Vagina (tissue), 2 donors: Measurements from ENCODE around the gene F3.

Experiments
- POLR2A ChIP-seq, 2 donors: fragments of 450-650 bp; IDR thresholded peaks; one replicate each; pipeline ENCODE4 v1.6.1; 2017; ENCODE audit warnings: antibody characterized with exemption in 2 of 2, mild to moderate bottlenecking in 2 of 2, moderate library complexity in 2 of 2
- TF ChIP-seq, protein P1 (sequence below), 3 experiments: fragments of 450-650 bp in 2 of 3; fragments of 200-600 bp in 1 of 3; sonication (generic) in 1 of 3; IDR thresholded peaks; one replicate each; pipeline ENCODE4 v1.5.1; 2017 to 2019; ENCODE audit warnings: antibody characterized with exemption in 3 of 3, mild to moderate bottlenecking in 2 of 3, moderate library complexity in 2 of 3

DNA sequence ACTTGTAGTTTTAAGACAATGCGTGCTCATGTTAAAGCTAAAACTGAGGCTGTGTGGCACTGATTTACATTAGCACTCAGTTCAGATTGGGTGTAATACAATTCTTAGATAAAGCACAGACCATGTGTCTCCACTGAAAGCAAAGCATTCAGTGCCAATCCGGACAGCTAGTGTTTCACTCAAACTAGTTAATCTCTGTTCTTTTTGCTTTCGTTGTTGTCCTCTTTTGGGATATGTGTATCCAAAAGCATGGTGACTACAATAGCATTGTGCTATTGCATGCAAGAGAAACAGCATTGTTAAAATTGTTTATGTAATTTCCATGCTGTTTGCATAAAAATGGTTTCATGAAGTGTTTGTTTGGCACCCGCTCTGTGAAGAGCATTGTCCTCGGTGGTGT is 54.6 kb downstream of the F3 start:
- no peak for TF ChIP-seq POLR2A (IDR thresholded peaks at IDR 0.05)
- TF ChIP-seq, protein P1, sequence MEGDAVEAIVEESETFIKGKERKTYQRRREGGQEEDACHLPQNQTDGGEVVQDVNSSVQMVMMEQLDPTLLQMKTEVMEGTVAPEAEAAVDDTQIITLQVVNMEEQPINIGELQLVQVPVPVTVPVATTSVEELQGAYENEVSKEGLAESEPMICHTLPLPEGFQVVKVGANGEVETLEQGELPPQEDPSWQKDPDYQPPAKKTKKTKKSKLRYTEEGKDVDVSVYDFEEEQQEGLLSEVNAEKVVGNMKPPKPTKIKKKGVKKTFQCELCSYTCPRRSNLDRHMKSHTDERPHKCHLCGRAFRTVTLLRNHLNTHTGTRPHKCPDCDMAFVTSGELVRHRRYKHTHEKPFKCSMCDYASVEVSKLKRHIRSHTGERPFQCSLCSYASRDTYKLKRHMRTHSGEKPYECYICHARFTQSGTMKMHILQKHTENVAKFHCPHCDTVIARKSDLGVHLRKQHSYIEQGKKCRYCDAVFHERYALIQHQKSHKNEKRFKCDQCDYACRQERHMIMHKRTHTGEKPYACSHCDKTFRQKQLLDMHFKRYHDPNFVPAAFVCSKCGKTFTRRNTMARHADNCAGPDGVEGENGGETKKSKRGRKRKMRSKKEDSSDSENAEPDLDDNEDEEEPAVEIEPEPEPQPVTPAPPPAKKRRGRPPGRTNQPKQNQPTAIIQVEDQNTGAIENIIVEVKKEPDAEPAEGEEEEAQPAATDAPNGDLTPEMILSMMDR (IDR thresholded peaks at IDR 0.05) = no peak
